ES-I3 (cell line): ENCODE data around the gene GRK3.
"Not testable (repeated sequence)": the region's sequence is repeated elsewhere in the genome, so short reads cannot be mapped to it uniquely, and the experiment has no call there.

Experiments
- H3K36me3 ChIP-seq: 2 replicates; pipeline ENCODE4 v1.6.1; 2013; ENCODE audit warnings: mild to moderate bottlenecking, low read length, control low read depth, moderate library complexity; ENCODE audit not compliant: insufficient read depth
- H3K4me1 ChIP-seq: 2 replicates; pipeline ENCODE4 v1.6.1; 2013; ENCODE audit warnings: mild to moderate bottlenecking, control low read depth, low read length; ENCODE audit not compliant: insufficient read depth
- H3K9ac ChIP-seq: 2 replicates; pipeline ENCODE4 v1.6.1; 2013; ENCODE audit warnings: low read depth, mild to moderate bottlenecking, low read length, moderate library complexity
- H3K9me3 ChIP-seq: 2 replicates; pipeline ENCODE4 v1.6.1; 2013; ENCODE audit warnings: mild to moderate bottlenecking, low read length, moderate library complexity; ENCODE audit not compliant: control insufficient read depth, insufficient read depth

The GRK3 gene

DNA sequence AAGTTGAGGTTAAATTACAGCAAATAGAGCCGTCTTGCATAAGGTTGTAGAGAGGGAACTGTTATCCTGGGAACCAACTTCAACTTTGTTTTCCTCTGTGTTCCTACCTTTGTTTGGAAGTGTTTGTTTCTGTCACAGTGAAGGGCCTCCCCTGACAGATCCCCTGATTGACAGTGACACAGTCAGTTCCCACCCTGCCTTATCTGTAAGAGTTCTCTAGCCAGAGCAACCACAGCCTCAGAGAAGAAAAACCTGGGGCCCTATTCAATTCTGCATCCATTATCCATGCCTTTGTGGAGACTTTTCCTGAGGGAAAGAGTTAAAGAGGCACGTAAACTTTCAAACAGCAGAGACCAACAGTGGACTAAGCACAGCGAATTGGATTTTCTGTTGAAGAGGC lies 48.7 kb downstream of the GRK3 start:
- H3K9ac ChIP-seq, H3K4me1 ChIP-seq, H3K36me3 ChIP-seq, H3K9me3 ChIP-seq: not testable (repeated sequence)

DNA sequence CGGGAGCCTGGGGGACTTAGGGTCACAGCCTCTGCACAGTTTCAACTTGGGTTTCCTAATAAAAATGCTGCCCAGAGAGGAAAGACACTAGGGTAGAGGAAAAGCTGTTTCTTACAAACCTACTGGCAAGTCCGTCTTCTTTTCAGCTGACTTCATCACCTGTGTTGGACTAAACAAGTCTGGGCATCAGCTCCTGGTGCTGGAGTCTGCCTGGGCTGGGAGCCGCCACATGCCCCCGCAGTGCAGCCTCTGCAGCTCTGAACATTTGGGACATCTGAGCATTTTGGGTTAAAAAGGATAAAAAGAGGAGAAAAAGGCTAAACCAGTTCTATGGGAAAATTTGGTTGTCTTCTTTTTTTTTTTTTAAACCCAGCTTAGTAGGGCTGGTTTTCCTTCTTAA lies 49.1 kb downstream of the GRK3 start:
- not testable (repeated sequence) for H3K4me1 ChIP-seq, H3K36me3 ChIP-seq, H3K9ac ChIP-seq, H3K9me3 ChIP-seq

DNA sequence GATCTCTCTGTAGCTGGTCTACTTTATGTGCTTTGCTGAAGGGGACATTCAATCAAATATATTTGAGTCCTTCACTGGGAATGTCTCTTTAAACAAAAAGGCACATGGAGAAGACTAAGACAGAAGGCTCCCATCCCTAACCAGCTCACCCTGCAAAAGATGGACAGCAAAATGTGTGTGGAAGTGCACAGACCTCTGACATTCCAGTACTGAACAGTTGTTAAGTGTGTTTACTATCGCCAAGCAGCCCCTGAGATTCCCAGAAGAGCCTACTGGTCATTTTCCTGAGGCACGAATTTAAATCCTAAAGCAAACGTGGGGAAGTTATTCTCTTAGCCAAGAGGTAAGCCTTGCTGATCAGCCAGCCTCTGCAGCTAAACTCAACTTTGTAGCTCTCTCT lies 50.3 kb downstream of the GRK3 start:
- not testable (repeated sequence) for H3K9me3 ChIP-seq, H3K9ac ChIP-seq, H3K36me3 ChIP-seq, H3K4me1 ChIP-seq

DNA sequence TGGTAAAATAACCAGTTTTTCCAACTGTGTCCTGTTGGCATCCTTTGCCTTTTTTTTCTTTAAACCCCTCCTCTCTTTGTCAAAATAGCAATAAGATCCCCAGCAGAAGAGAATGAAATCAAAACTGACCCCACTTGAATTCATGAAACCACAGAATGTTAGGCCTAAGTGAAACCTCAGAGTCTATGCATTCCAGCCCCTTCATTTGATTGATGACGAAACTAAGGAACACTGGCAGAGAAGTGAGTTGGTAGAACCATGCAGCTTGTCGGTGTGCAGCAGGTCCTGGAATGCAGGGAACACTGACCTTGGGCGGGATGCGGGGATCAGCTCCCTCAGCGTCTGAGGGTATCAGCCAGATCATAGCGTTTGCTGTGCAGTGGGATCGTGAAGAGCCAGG lies 57.5 kb downstream of the GRK3 start:
- Histone ChIP-seq H3K9me3 (no peaks in the 10 kb centered on the region), H3K36me3 (no peaks in the 10 kb centered on the region), H3K9ac (no peak overlapping the region), H3K4me1 (peaks cover 21% of the 10 kb centered on the region)

DNA sequence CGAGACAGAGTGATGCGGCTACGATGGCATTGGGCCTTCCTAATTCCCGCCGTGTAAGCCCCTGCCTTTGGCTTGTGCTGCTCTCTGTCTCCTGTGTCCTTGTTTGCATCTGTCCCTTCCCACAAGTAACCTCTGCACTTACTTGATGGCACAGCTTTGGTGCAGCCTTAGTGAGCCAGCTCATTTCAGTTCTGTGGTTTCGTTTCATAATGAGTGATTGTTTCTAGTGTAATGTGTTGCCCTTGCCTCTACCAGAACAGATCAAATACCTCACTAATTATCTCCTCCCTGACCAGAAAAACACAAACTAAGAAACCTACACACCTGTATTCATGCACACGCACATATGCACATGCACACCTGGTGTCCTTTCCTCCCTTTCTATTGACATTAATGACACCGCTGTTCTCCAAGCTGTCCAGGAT lies 58.8 kb downstream of the GRK3 start:
- Histone ChIP-seq H3K9me3 (no peaks in the 10 kb centered on the region), H3K4me1 (peaks cover 21% of the 10 kb centered on the region), H3K9ac (no peak overlapping the region), H3K36me3 (no peaks in the 10 kb centered on the region)

DNA sequence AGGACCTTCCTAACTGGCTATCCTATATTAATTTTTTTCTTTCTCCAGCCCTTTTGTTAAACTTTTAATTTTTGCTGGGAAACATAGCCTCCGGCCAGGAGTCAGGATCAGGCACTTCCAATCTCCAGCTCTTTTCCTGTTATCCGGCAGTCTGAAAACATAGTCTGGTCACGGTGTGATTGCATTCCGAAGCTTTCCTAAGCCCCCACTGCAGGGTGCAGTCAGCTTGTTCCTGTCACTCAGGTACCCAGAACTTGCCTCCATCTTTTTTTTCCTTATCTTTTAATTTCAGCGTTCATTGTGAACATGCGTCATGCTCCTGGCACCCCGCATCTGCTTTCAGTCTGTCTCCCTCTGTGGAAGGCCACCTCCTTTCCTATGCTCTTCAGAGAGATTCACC lies 59.4 kb downstream of the GRK3 start:
- H3K4me1 ChIP-seq, result peaks cover 21% of the 10 kb centered on the region
- H3K9ac ChIP-seq, result no peak overlapping the region
- no peaks in the 10 kb centered on the region for H3K9me3 ChIP-seq
- no peaks in the 10 kb centered on the region for H3K36me3 ChIP-seq

DNA sequence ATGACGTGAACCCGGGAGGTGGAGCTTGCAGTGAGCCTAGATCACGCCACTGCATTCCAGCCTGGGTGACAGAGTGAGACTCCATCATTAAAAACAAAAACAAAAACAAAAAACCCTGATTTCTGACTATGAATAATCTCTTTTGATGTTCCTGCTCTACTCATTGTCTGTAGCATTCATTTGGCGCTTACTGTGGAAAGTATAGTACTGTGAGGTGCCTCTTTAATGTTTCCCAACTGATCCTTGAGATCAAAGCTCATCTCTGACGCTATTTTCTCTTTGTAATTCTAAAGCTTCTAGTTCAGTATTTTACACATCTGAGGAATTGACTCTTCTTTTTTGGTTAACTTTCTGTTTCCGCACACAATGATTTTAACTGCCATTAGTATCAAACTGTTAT lies 60.0 kb downstream of the GRK3 start:
- Histone ChIP-seq H3K4me1 (peaks cover 19% of the 10 kb centered on the region), H3K9me3 (no peaks in the 10 kb centered on the region), H3K36me3 (no peaks in the 10 kb centered on the region), H3K9ac (no peak overlapping the region)

DNA sequence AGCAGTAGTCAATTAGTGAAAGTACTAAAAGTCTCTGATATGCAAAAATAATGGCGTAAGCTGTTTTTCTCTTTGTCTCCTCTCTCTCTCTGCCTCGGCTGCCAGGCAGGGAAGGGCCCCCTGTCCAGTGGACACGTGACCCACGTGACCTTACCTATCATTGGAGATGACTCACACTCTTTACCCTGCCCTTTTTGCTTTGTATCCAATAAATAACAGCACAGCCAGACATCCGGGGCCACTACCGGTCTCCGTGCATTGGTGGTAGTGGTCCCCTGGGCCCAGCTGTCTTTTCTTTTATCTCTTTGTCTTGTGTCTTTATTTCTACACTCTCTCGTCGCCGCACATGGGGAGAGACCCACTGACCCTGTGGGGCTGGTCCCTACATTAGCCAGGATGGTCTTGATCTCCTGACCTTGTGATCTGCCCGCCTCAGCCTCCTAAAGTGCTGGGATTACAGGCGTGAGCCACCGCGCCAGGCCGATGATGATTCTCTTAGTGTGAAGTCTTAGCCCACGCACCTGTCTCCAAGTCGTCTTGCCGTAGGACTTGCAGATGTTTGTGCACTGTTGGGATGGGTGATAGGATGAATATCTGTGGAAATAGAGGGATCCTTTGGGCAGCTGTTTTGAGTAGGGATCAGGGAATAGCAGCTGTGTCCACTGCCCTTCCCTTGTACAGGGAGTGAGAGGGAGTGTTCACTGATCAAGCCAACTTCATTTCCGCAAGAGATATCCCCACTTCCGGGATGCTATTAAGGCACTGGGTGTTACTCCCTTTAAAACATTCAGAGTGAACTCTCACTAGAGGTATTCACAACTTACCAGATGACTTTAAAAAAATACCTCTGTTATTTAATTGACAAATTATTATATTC lies 61.5 kb downstream of the GRK3 start:
- not testable (repeated sequence) for H3K9ac ChIP-seq, H3K36me3 ChIP-seq, H3K9me3 ChIP-seq
- peaks cover 10% of the 10 kb centered on the region for H3K4me1 ChIP-seq

DNA sequence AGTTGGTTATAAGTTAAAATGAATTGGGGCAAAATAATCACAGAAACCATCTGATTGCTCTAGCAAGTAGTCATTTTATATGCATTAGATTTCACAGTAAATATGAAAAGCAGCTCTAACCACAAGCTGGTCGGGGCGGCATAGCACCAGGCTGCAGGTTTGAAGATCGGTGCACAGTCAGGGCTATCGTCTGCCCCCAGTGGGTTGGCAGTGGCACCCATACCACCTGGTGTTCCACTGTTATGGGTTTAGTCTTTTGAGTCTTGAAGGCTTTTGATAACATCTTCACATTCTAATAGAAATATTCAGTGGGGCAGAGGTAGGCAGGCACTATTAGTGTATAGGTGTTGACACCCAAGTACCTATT lies 62.1 kb downstream of the GRK3 start:
- no peaks in the 10 kb centered on the region for H3K9me3 ChIP-seq
- peaks cover 4% of the 10 kb centered on the region for H3K4me1 ChIP-seq
- H3K9ac ChIP-seq, result no peak overlapping the region
- no peaks in the 10 kb centered on the region; the same call in 1 of the 2 replicates for H3K36me3 ChIP-seq

DNA sequence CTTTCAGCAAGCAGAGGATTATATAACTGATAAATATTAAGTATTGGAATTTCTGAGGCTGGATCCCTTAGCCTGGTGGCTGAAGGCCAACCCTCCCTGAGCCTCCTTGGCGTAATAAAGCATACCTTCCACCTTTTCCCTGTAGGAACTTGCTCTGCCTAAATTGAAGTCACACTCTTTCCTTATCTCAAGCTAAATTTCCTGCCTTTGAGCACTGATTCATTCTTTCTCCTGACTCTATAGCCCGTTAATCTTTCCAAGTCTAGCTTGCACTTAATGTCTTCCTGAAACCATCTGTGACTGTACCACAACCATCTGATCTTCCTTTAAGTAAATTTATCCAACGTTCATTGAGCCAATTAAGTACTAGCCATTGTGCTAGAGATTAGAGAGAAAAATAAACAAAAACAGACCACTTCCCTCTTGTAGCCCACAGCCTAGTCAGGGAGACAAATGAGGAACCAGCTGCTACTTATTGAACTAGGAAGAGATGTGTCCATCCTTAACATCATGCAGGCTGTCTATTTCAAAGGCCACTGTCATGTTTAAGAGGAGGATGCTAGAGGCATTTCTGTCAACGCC lies 62.9 kb downstream of the GRK3 start:
- Histone ChIP-seq H3K9me3 (no peaks in the 10 kb centered on the region), H3K9ac (no peak overlapping the region), H3K36me3 (no peaks in the 10 kb centered on the region; the same call in 1 of the 2 replicates), H3K4me1 (no peaks in the 10 kb centered on the region)

DNA sequence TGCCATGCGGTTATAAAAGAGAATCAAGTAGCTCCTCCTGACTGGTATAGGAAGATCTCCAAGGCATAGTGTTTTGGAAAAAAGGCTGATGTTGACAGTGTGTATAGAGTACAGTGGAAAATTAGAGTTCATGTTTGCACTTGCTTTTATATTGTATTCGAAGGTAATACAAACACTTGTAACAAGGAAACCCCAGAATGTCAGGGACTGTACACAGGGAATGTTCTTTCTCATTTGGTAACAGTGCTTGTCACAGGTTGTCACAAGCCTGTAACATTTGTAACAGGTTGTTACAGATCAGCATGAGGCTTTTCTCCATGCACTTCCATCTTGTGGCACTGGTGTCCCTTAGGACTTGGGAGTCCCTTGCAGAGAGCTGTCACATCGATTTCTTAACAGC lies 64.0 kb downstream of the GRK3 start:
- Histone ChIP-seq H3K9ac (no peak overlapping the region), H3K36me3 (no peaks in the 10 kb centered on the region; the same call in 1 of the 2 replicates), H3K4me1 (no peaks in the 10 kb centered on the region)

DNA sequence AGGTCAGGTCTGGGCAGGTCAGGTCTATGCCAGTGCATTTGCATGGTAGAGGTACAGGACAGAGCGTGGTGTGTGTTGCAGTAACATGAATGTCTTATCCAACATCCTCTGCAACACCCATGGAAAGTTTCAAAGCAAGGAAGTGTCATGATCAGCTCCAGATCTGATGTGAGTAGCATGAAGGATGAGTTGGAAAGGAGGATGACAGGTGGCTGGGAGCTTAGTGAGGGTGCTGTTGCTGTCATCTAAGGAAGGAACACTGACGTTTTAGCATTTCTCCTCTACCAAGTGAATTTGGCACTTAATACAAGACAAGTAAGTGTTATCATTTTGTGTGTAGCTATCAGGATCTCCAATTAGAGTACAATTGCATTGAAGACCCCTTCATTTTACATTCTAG lies 65.1 kb downstream of the GRK3 start:
- no peaks in the 10 kb centered on the region for H3K4me1 ChIP-seq
- no peak overlapping the region for H3K9ac ChIP-seq
- no peaks in the 10 kb centered on the region for H3K9me3 ChIP-seq
- H3K36me3 ChIP-seq, result no peaks in the 10 kb centered on the region; the same call in 1 of the 2 replicates

More for the DNA sequence above, 64.0 kb downstream of the GRK3 start:
- H3K9me3 ChIP-seq, result no peaks in the 10 kb centered on the region

DNA sequence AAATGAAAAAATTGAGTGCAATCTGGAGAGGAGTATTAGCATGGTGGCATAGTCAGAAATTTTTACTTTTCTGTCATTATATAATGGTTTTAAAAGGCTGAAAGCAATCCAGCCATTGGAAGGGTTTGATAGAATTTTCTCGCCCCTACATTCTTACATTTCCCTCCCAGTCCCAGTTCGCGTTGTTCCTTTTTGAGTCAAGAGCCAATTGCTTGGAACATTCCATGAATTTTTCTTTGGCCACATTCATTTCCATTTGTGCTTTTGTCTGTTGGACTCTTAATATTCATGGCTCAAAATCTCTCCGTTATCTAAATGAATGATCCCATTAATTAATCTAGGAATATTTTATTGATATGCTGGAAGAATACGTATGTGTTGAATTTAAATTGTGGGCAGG lies 66.0 kb downstream of the GRK3 start:
- Histone ChIP-seq H3K9me3 (no peaks in the 10 kb centered on the region), H3K36me3 (no peaks in the 10 kb centered on the region; the same call in 1 of the 2 replicates), H3K9ac (no peak overlapping the region), H3K4me1 (no peaks in the 10 kb centered on the region)

DNA sequence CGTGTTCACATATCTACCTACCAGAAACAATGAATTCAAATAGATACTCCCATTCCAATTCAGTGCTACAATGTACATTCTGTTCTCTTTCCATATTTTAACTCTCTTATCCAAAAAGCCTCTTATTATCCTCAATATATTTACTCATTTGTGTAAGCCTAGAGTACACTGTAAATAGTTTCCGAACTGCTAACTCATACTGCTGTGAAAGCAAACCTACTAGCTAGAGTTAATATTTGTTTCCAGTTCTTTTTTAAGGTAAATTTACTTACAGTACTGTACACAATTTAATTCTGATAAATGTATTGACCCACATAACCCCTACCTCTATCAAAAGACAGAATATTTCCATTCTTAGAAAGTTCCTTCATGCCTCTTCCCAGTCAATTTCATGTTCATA lies 71.8 kb downstream of the GRK3 start:
- Histone ChIP-seq H3K36me3 (no peaks in the 10 kb centered on the region; the same call in 1 of the 2 replicates), H3K9me3 (no peaks in the 10 kb centered on the region), H3K4me1 (no peaks in the 10 kb centered on the region; the same call in 1 of the 2 replicates), H3K9ac (no peak overlapping the region)

DNA sequence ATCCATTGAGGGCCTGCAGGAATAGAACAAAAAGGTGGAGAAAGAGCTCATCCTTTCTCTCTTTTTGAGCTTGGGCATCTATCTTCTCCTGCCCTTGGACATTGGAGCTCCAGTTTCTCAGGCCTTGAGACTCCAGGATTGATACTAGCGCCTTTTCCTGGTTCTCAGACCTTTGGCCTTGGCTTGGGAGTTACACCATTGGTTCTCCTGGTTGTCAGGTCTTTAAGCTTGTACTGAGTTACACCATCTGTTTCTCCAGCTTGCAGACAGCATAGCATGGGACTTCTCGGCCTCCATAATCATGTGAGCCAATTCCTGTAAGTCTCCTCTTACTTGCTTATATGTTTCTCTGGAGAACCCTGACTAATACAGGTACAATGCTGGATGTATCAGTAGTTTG lies 72.6 kb downstream of the GRK3 start:
- Histone ChIP-seq H3K4me1 (no peaks in the 10 kb centered on the region; the same call in 1 of the 2 replicates), H3K36me3 (no peaks in the 10 kb centered on the region), H3K9ac (no peak overlapping the region), H3K9me3 (no peaks in the 10 kb centered on the region)
